IMR-90 (cell line): ENCODE data around the gene NRN1. TPM values are rescaled to one million over a fixed set of nuclear protein-coding genes. Genes with fewer than 3 reads are reported as not detected.
A peak's percentile ranks its signal among the peaks of the same experiment; 100 is the strongest.

Source experiments
- ATAC-seq: fragments of 200-7000 bp; cut with Tn5 transposase; 2 replicates; pipeline ENCODE4 v1.9.1; 2020; ENCODE audit warnings: low read depth, mild to moderate bottlenecking, moderate library complexity
- BruUV-seq: library from RNA; stranded (reverse); fragments of 400-500 nt; replicated peaks from 2 replicates; lab custom pipeline; 2021; lab: Mats Ljungman, UMichigan
- CTCF ChIA-PET: fragments of 300-600 bp; formaldehyde crosslinking; extraction: SDS; loops from one replicate; lab custom pipeline; 2021; ENCODE audit warnings: antibody characterized with exemption; lab: Yijun Ruan, JAX
- POLR2A ChIA-PET: fragments of 300-600 bp; sonication (Branson Sonifier 250); formaldehyde crosslinking; loops from one replicate; lab custom pipeline; 2022; ENCODE audit warnings: antibody characterized with exemption; ENCODE audit not compliant: unreplicated experiment; lab: Charles Lee
- DNase-seq: peaks from one replicate; pipeline ENCODE4 v3.0.0; 2013
- H2AFZ ChIP-seq: replicated peaks from 2 replicates; pipeline ENCODE3; 2013; ENCODE audit warnings: low read length, mild to moderate bottlenecking; ENCODE audit not compliant: poor library complexity
- H2AK5ac ChIP-seq: 2 replicates; pipeline ENCODE4 v1.6.1; 2013; ENCODE audit warnings: low read depth, low read length, inconsistent platforms
- H2AK9ac ChIP-seq: replicated peaks from 2 replicates; pipeline ENCODE3; 2013; ENCODE audit warnings: mild to moderate bottlenecking, low read depth, low read length, moderate library complexity; ENCODE audit not compliant: poor library complexity
- H2BK120ac ChIP-seq: 2 replicates; pipeline ENCODE4 v1.6.1; 2013; ENCODE audit warnings: low read depth, low read length, inconsistent platforms
- H2BK15ac ChIP-seq: 3 replicates; pipeline ENCODE4 v1.6.1; 2013; ENCODE audit warnings: low read depth, low read length, inconsistent platforms
- H2BK20ac ChIP-seq: 2 replicates; pipeline ENCODE4 v1.6.1; 2013; ENCODE audit warnings: low read depth, mild to moderate bottlenecking, inconsistent platforms, low read length, moderate library complexity
- H2BK5ac ChIP-seq: 2 replicates; pipeline ENCODE4 v1.6.1; 2013; ENCODE audit warnings: mild to moderate bottlenecking, low read depth, low read length, inconsistent platforms; ENCODE audit not compliant: poor library complexity, severe bottlenecking
- H3K14ac ChIP-seq: replicated peaks from 2 replicates; pipeline ENCODE4 v1.6.1; 2013; ENCODE audit warnings: low read depth, low read length, inconsistent platforms
- H3K18ac ChIP-seq: 2 replicates; pipeline ENCODE4 v1.6.1; 2013; ENCODE audit warnings: low read depth, low read length, control low read depth
- H3K23ac ChIP-seq: 2 replicates; pipeline ENCODE4 v1.6.1; 2013; ENCODE audit warnings: low read depth, low read length, inconsistent platforms
- H3K27ac ChIP-seq: 2 replicates; pipeline ENCODE4 v1.5.1; 2013; ENCODE audit warnings: mild to moderate bottlenecking, control low read depth, low read length; ENCODE audit not compliant: insufficient read depth
- H3K27me3 ChIP-seq: 2 replicates; pipeline ENCODE4 v1.6.1; 2013; ENCODE audit warnings: low read length; ENCODE audit not compliant: control insufficient read depth, insufficient read depth
- H3K36me3 ChIP-seq: 2 replicates; pipeline ENCODE4 v1.6.1; 2013; ENCODE audit warnings: low read length, mixed read lengths; ENCODE audit not compliant: control insufficient read depth, insufficient read depth
- H3K4ac ChIP-seq: 2 replicates; pipeline ENCODE4 v1.6.1; 2013; ENCODE audit warnings: low read depth, low read length, inconsistent platforms
- H3K4me1 ChIP-seq: 2 replicates; pipeline ENCODE4 v1.6.1; 2013; ENCODE audit warnings: low read length, mixed read lengths; ENCODE audit not compliant: control insufficient read depth, insufficient read depth
- H3K4me2 ChIP-seq: 2 replicates; pipeline ENCODE4 v1.6.1; 2013; ENCODE audit warnings: low read depth, mild to moderate bottlenecking, control low read depth, low read length, moderate library complexity
- H3K4me3 ChIP-seq: 2 replicates; pipeline ENCODE4 v1.5.1; 2013; ENCODE audit warnings: low read depth, mild to moderate bottlenecking, control low read depth, low read length, moderate library complexity; ENCODE audit not compliant: insufficient read depth
- H3K56ac ChIP-seq: 2 replicates; pipeline ENCODE4 v1.6.1; 2013; ENCODE audit warnings: low read length, inconsistent platforms; ENCODE audit not compliant: insufficient read depth; ENCODE audit errors: extremely low read depth
- H3K79me1 ChIP-seq, 2 experiments: 2 replicates each; pipeline ENCODE4 v1.6.1; 2013; ENCODE audit warnings: low read length in 2 of 2, inconsistent platforms in 1 of 2, low read depth in 1 of 2
- H3K9ac ChIP-seq: 2 replicates; pipeline ENCODE4 v1.6.1; 2013; ENCODE audit warnings: low read depth, low read length, control low read depth
- H3K9me1 ChIP-seq: 2 replicates; pipeline ENCODE4 v1.6.1; 2013; ENCODE audit warnings: low read length, inconsistent platforms; ENCODE audit not compliant: insufficient read depth
- H3K9me3 ChIP-seq: 2 replicates; pipeline ENCODE4 v1.6.1; 2013; ENCODE audit warnings: low read length; ENCODE audit not compliant: control insufficient read depth, insufficient read depth
- H4K20me1 ChIP-seq: 2 replicates; pipeline ENCODE4 v1.6.1; 2013; ENCODE audit warnings: low read length, inconsistent platforms; ENCODE audit not compliant: insufficient read depth
- H4K5ac ChIP-seq: 2 replicates; pipeline ENCODE4 v1.6.1; 2013; ENCODE audit warnings: mild to moderate bottlenecking, low read depth, low read length, control low read depth
- H4K8ac ChIP-seq, 2 experiments: 2 replicates each; pipeline ENCODE4 v1.6.1; 2013; ENCODE audit warnings: low read depth in 2 of 2, low read length in 2 of 2, control low read depth in 1 of 2, inconsistent platforms in 1 of 2
- H4K91ac ChIP-seq: 2 replicates; pipeline ENCODE4 v1.6.1; 2013; ENCODE audit warnings: low read depth, low read length, inconsistent platforms; ENCODE audit not compliant: insufficient read depth
- BHLHE40 ChIP-seq: fragments of 150-350 bp; IDR thresholded peaks from 2 replicates; pipeline ENCODE4 v1.6.1; 2016; ENCODE audit warnings: mild to moderate bottlenecking, low read depth, low read length
- CEBPB ChIP-seq: IDR thresholded peaks from 2 replicates; pipeline ENCODE4 v1.6.1; 2012; ENCODE audit warnings: low read depth, low read length, improper control_type of control experiment
- CHD1 ChIP-seq: IDR thresholded peaks from 2 replicates; pipeline ENCODE4 v1.6.1; 2012; ENCODE audit warnings: low read depth, low read length, improper control_type of control experiment
- CTCF ChIP-seq: conservative IDR thresholded peaks from 2 replicates; pipeline ENCODE4 v1.5.1; 2012; ENCODE audit warnings: mild to moderate bottlenecking, low read depth, low read length, improper control_type of control experiment
- ELK1 ChIP-seq: fragments of 150-350 bp; IDR thresholded peaks from 2 replicates; pipeline ENCODE4 v1.6.1; 2016; ENCODE audit warnings: low read depth, mild to moderate bottlenecking, low read length, moderate library complexity, borderline replicate concordance
- FOS ChIP-seq: fragments of 150-350 bp; IDR thresholded peaks from 2 replicates; pipeline ENCODE4 v1.6.1; 2016; ENCODE audit warnings: low read depth, low read length
- MAFK ChIP-seq: IDR thresholded peaks from 2 replicates; pipeline ENCODE4 v1.6.1; 2012; ENCODE audit warnings: low read depth, low read length, improper control_type of control experiment
- MAZ ChIP-seq: IDR thresholded peaks from 2 replicates; pipeline ENCODE4 v1.6.1; 2012; ENCODE audit warnings: low read depth, mild to moderate bottlenecking, low read length, improper control_type of control experiment, moderate library complexity, borderline replicate concordance
- MXI1 ChIP-seq: IDR thresholded peaks from 2 replicates; pipeline ENCODE4 v1.6.1; 2012; ENCODE audit warnings: low read depth, mild to moderate bottlenecking, low read length, moderate library complexity, borderline replicate concordance
- NFE2L2 ChIP-seq: fragments of 150-350 bp; IDR thresholded peaks from 2 replicates; pipeline ENCODE4 v1.6.1; 2016; ENCODE audit warnings: low read depth, mild to moderate bottlenecking, low read length
- POLR2A ChIP-seq: IDR thresholded peaks from 2 replicates; pipeline ENCODE4 v1.6.1; 2012; ENCODE audit warnings: mild to moderate bottlenecking, low read depth, low read length
- RAD21 ChIP-seq: IDR thresholded peaks from 2 replicates; pipeline ENCODE4 v1.6.1; 2012; ENCODE audit warnings: low read length, improper control_type of control experiment
- RCOR1 ChIP-seq: IDR thresholded peaks from 2 replicates; pipeline ENCODE4 v1.6.1; 2012; ENCODE audit warnings: mild to moderate bottlenecking, low read length, improper control_type of control experiment; ENCODE audit not compliant: insufficient replicate concordance
- RFX5 ChIP-seq: IDR thresholded peaks from 2 replicates; pipeline ENCODE4 v1.8.0; 2012; ENCODE audit warnings: low read depth, mild to moderate bottlenecking, low read length, moderate library complexity
- SMC3 ChIP-seq: fragments of 150-350 bp; IDR thresholded peaks from 2 replicates; pipeline ENCODE4 v1.6.1; 2016; ENCODE audit warnings: low read depth, mild to moderate bottlenecking, antibody characterized with exemption, low read length, moderate library complexity
- WGBS, 2 experiments: methylation state at CpG; one replicate each; pipeline versions ENCODE4 v1.1.5 to v1.1.7; 2013; ENCODE audit warnings: missing lambda C conversion rate in 2 of 2; ENCODE audit not compliant: insufficient read length in 1 of 2; ENCODE audit errors: extremely low coverage in 2 of 2; 5-methylcytosine and 5-hydroxymethylcytosine counted together
- dilution Hi-C: fragments of 300-500 bp; cut with HindIII; formaldehyde crosslinking; loops from one replicate; pipeline ENCODE4 v1.14.3; 2018; ENCODE audit warnings: low sequenced_read_pairs; ENCODE audit not compliant: unreplicated experiment
- in situ Hi-C: fragments of 300-500 bp; cut with MboI; formaldehyde crosslinking; loops from 3 replicates; pipeline ENCODE4 v1.14.3; 2019; ENCODE audit warnings: low sequenced_read_pairs, inconsistent platforms, mixed read lengths
- intact Hi-C: fragments of 100-400 bp; cut with micrococcal nuclease; formaldehyde crosslinking; loops from 2 replicates; pipeline ENCODE4 v1.10.0; 2022
- polyA plus RNA-seq, 3 experiments: library from polyadenylated mRNA; depleted of rRNA; stranded (reverse); fragments of >200 nt; gene quantifications; 2 replicates each; pipeline ENCODE4 v1.2.3, GENCODE V29; 2012; ENCODE audit warnings: low replicate concordance in 1 of 3
- total RNA-seq: library from RNA; depleted of rRNA; stranded (reverse); fragments of >200 nt; gene quantifications from 2 replicates; pipeline ENCODE4 v1.2.3, GENCODE V29; 2012

Gene NRN1
- total and polyA plus RNA-seq, 2 of the 4 experiments (the other 2 are of a cell fraction): not detected

- Histone ChIP-seq H2AFZ (peak overlapping the region; percentile 26), H3K27me3 (peaks cover 94% of the 10 kb centered on the region), H3K4me2 (peak overlapping the region; percentile 40; the same call in 1 of the 2 replicates), H3K9me3 (peaks cover 17% of the 10 kb centered on the region), H4K5ac (no peak overlapping the region), H3K18ac (no peak overlapping the region), H3K14ac (no peak overlapping the region), H2BK5ac (no peak overlapping the region), H3K4me1 (no peaks in the 10 kb centered on the region; the same call in 1 of the 2 replicates), H3K79me1 (no peaks in the 10 kb centered on the region), H3K56ac (no peak overlapping the region), H4K8ac (no peak overlapping the region), H3K36me3 (no peaks in the 10 kb centered on the region), H3K4me3 (no peak overlapping the region), H3K9ac (no peak overlapping the region), H3K9me1 (no peaks in the 10 kb centered on the region), H4K20me1 (no peaks in the 10 kb centered on the region; the same call in 1 of the 2 replicates), H2AK5ac (no peak overlapping the region), H2BK15ac (no peak overlapping the region), H2AK9ac (no peak overlapping the region), H3K23ac (no peak overlapping the region), H4K91ac (no peak overlapping the region), H3K27ac (no peak overlapping the region), H2BK20ac (no peak overlapping the region), H2BK120ac (no peak overlapping the region), H3K4ac (no peak overlapping the region)
- ATAC-seq (no peak), DNase-seq (no peak)
- intact Hi-C loops: no loop called here
- 5% methylated on average over 29 of the region's 57 CpGs; no CpG with 5 or more reads in 1 of the 2 experiments for WGBS, 2 experiments
- no TSS peak for BruUV-seq
- POLR2A ChIA-PET: no interaction called here
- dilution Hi-C loops: no loop called here
- in situ Hi-C loops: no loop called here
- CTCF ChIA-PET: no interaction called here
- TF ChIP-seq SMC3 (no peak), RCOR1 (no peak), RAD21 (no peak), BHLHE40 (no peak), MXI1 (no peak), CTCF (no peak), NFE2L2 (no peak), CEBPB (no peak), POLR2A (no peak), ELK1 (no peak), RFX5 (no peak), FOS (no peak), MAZ (no peak), CHD1 (no peak), MAFK (no peak)
Measured at GRCh38 chr6:6002005-6002847, 4.5 kb downstream of the NRN1 start.
